Measurements from ENCODE around the gene SCGB1C1. TPM values are rescaled to one million over a fixed set of nuclear protein-coding genes. Genes with fewer than 3 reads are reported as not detected.
A peak's percentile ranks its signal among the peaks of the same experiment; 100 is the strongest.

Gene SCGB1C1
- total and polyA plus RNA-seq, 9 of the 15 experiments (the other 6 are each of a cell fraction or from before 2014, with no cell fraction given): not detected

DNA sequence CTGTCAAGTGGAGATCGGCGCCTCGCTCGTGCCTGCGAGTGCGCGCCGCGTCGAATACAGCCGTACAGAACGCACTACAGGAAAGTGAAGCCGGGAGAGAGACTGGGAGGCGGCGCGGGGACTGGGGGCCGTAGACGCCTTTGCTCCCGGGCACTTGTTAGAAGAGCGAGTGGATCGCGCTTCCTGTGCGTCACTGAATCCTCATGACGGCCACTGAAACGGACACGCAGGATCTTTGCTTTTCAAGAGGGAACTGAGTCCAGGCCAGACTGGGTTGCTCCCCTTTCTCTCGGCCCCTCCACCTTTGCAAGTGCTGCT, 14.9 kb downstream of the SCGB1C1 start (continued):
- TF ChIP-seq MTA3 (IDR thresholded peaks at IDR 0.05; ENCODE audit: borderline replicate concordance) (no peak), ZFP91 (CRISPR knock-in tag; IDR thresholded peaks at IDR 0.05) (no peak), GTF3C2 (IDR thresholded peaks at IDR 0.05; ENCODE audit: borderline replicate concordance, extremely low read depth, insufficient read length) (no peak), CXXC5 (CRISPR knock-in tag; IDR thresholded peaks at IDR 0.05) (no peak), NCOA1 (IDR thresholded peaks at IDR 0.05; ENCODE audit: low read depth) (no peak; the same call in 1 of the 2 replicates), RNF219 (CRISPR knock-in tag; IDR thresholded peaks at IDR 0.05) (no peak), CBX5 (IDR thresholded peaks at IDR 0.05; ENCODE audit: borderline replicate concordance, low read depth) (no peak), SIN3B (IDR thresholded peaks at IDR 0.05; ENCODE audit: low read depth) (no peak), ZNF24 (IDR thresholded peaks at IDR 0.05) (no peak), MYNN (IDR thresholded peaks at IDR 0.05) (no peak), MYNN (CRISPR knock-in tag; IDR thresholded peaks at IDR 0.05) (no peak), CTCF (IDR thresholded peaks at IDR 0.05 in 2 of 3, conservative IDR thresholded peaks at IDR 0.05 in 1 of 3; ENCODE audit: insufficient read depth in 2 of 3, low read depth in 1 of 3, low read length in 3 of 3) (no peak), FOXJ3 (CRISPR knock-in tag; IDR thresholded peaks at IDR 0.05) (no peak), RNF2 (IDR thresholded peaks at IDR 0.05) (no peak), RBM14 (IDR thresholded peaks at IDR 0.05; ENCODE audit: borderline replicate concordance, insufficient read depth, low read depth, low read length) (0 out of 2 replicates have a peak, but pooled peaks have one; percentile 53), CCAR2 (IDR thresholded peaks at IDR 0.05; ENCODE audit: low read depth, low read length) (no peak), ZNF354B (CRISPR knock-in tag; IDR thresholded peaks at IDR 0.05) (no peak), ATF4 (CRISPR knock-in tag; IDR thresholded peaks at IDR 0.05) (no peak), ZZZ3 (IDR thresholded peaks at IDR 0.05) (no peak)

Measured in K562 (cell line).